K562 (cell line): Measurements from ENCODE around the gene KLHL12. TPM values are rescaled to one million over a fixed set of nuclear protein-coding genes. Genes with fewer than 3 reads are reported as not detected.

Experiments used
- BRD9 ChIP-seq: fragments of 450-650 bp; IDR thresholded peaks from 2 replicates; pipeline ENCODE4 v1.6.1; 2018; ENCODE audit warnings: low read depth; ENCODE audit not compliant: partially characterized antibody
- C11orf30 ChIP-seq: fragments of 450-650 bp; IDR thresholded peaks from 2 replicates; pipeline ENCODE4 v1.6.1; 2016; ENCODE audit warnings: low read depth, mild to moderate bottlenecking
- GABPA ChIP-seq: fragments of 200-800 bp; sonication (Bioruptor generic); conservative IDR thresholded peaks from 2 replicates; pipeline ENCODE4 v1.6.1; 2016; ENCODE audit warnings: low read depth, missing genetic modification characterization, missing compliant biosample characterization
- HBP1 ChIP-seq: fragments of 450-650 bp; formaldehyde crosslinking; IDR thresholded peaks from 2 replicates; pipeline ENCODE4 v1.4.0; 2022; ENCODE audit warnings: missing genetic modification characterization
- LEF1 ChIP-seq: fragments of 450-650 bp; IDR thresholded peaks from 2 replicates; pipeline ENCODE4 v1.6.1; 2016; ENCODE audit warnings: mild to moderate bottlenecking
- MCM5 ChIP-seq: fragments of 450-650 bp; IDR thresholded peaks from 2 replicates; pipeline ENCODE4 v1.6.1; 2016; ENCODE audit warnings: low read depth
- PHF21A ChIP-seq: fragments of 450-650 bp; IDR thresholded peaks from 2 replicates; pipeline ENCODE4 v1.6.1; 2017; ENCODE audit warnings: low read depth, borderline replicate concordance
- POLR2A ChIP-seq: fragments of 450-650 bp; conservative IDR thresholded peaks from 2 replicates; pipeline ENCODE4 v1.6.1; 2016
- TRIM24 ChIP-seq, 2 experiments: fragments of 450-650 bp; IDR thresholded peaks; 2 replicates each; pipeline ENCODE4 v1.6.1; 2016
- ZBTB17 ChIP-seq: fragments of 450-650 bp; formaldehyde crosslinking; IDR thresholded peaks from 2 replicates; pipeline ENCODE4 v1.4.0; 2020; ENCODE audit warnings: mild to moderate bottlenecking
- ZNF124 ChIP-seq: sonication (generic); formaldehyde crosslinking; IDR thresholded peaks from 2 replicates; pipeline ENCODE4 v1.8.1; 2022; ENCODE audit warnings: missing genetic modification reagents
- ZNF143 ChIP-seq: sonication (generic); formaldehyde crosslinking; IDR thresholded peaks from 2 replicates; pipeline ENCODE4 v1.9.0; 2022; ENCODE audit warnings: mild to moderate bottlenecking, missing genetic modification reagents
- polyA plus RNA-seq, 8 experiments: library from polyadenylated mRNA; depleted of rRNA in 4 of 8; stranded (reverse) in 5 of 8; unstranded in 3 of 8; fragments of >200 nt; fragmentation: Nextera tagmentation in 2 of 8; fragmentation: Illumina TruSeq in 1 of 8; extraction: Ambion mirVana in 2 of 8; extraction: Trizol in 1 of 8; gene quantifications; 2 replicates each; pipeline versions ENCODE4 v1.2.1 to v1.2.3, GENCODE V29; 2011 to 2014; ENCODE audit warnings: inconsistent platforms in 1 of 8, missing spikeins in 1 of 8
- total RNA-seq, 7 experiments: library from RNA; depleted of rRNA in 6 of 7; stranded (reverse); fragments of >200 nt in 6 of 7; fragmentation: Illumina TruSeq in 2 of 7; extraction: Trizol in 2 of 7; gene quantifications; 2 replicates each; pipeline versions ENCODE4 v1.2.1 to v1.2.3, GENCODE V29; 2011 to 2021; ENCODE audit warnings: low replicate concordance in 1 of 7
- TF ChIP-seq, protein P1 (sequence below): sonication (generic); formaldehyde crosslinking; IDR thresholded peaks from 2 replicates; pipeline ENCODE4 v1.4.0; 2020; ENCODE audit warnings: mild to moderate bottlenecking, missing genetic modification reagents
- TF ChIP-seq, protein P2 (sequence below): sonication (generic); IDR thresholded peaks from 2 replicates; pipeline ENCODE4 v1.6.1; 2016
- TF ChIP-seq, protein P3 (sequence below), 3 experiments: IDR thresholded peaks in 2 of 3; conservative IDR thresholded peaks in 1 of 3; 2 replicates each; pipeline ENCODE4 v1.5.1; 2011 to 2012; ENCODE audit warnings: low read length in 3 of 3, mild to moderate bottlenecking in 3 of 3, control low read depth in 2 of 3, improper control_type of control experiment in 1 of 3, inconsistent platforms in 1 of 3, low read depth in 1 of 3, mixed read lengths in 1 of 3, moderate library complexity in 1 of 3; ENCODE audit not compliant: insufficient read depth in 2 of 3
- TF ChIP-seq, protein P4 (sequence below): fragments of 250-450 bp; sonication (Bioruptor Pico); IDR thresholded peaks from 2 replicates; pipeline ENCODE4 v1.5.0; 2021; ENCODE audit warnings: mild to moderate bottlenecking, moderate library complexity
- TF ChIP-seq, protein P5 (sequence below): sonication (generic); formaldehyde crosslinking; IDR thresholded peaks from 2 replicates; pipeline ENCODE4 v1.9.0; 2022; ENCODE audit warnings: mild to moderate bottlenecking, missing genetic modification reagents

KLHL12 gene
- total and polyA plus RNA-seq, 9 of the 15 experiments (the other 6 are each of a cell fraction or from before 2014, with no cell fraction given), result 23.1 to 85.1 (median 35.0) TPM

DNA sequence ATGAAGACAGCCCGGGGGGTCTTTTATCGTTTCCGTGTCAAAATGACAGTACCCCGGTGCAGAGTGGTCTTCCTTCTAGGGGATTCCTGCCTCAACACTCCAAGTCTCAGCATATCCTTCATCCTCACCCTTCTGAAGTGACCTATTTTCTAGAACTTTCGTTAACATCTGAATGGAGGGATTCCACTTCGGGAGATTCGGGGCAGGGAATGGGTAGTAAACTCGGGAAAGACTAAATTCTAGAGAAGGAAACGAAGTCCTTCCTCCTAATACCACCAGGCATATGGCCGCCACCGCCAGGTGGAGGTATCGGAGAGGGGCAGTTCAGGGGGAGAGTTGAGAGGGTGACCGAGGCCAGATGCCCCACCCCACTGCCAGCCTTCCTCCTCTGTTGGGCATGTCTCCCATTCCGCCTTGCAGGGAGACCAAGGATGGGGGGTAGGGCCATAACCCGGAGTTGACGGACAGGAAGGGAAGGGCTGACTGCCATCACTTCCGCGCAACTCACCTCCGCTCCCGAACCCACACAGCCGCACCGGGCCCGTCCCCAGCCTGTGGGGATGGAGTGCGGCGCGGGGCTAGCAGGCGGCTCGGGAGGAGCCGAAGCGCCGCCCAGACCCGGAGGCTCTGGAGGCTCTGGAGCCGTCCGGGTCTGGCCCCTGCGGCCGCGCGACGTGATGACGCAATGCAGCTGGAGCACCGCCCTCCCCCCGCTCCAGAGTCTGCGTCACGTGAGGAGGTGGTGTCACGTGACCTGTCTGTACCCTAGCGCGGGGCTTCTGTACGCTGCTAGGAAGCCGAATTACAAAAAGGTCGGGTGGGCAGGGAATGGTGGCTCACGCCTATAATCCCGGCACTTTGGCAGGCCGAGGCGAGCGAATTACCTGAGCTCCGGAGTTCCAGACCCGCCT is at the start of gene KLHL12 (continued):
- TF ChIP-seq GABPA (tag) (peak; percentile 70), BRD9 (peak; percentile 83), ZNF124 (no peak), LEF1 (peak; percentile 84), HBP1 (CRISPR knock-in tag) (peak; percentile 79; the same call in 1 of the 2 replicates), PHF21A (peak; percentile 88; the same call in 1 of the 2 replicates), ZNF143 (no peak), TRIM24 (IDR thresholded peaks at IDR 0.05) (peak; percentile 40 to 76; a peak in 3 of 4 replicates), C11orf30 (peak; percentile 98), MCM5 (no peak), POLR2A (peak; percentile 96), ZBTB17 (peak; percentile 80; the same call in 1 of the 2 replicates)
- TF ChIP-seq, protein P1, sequence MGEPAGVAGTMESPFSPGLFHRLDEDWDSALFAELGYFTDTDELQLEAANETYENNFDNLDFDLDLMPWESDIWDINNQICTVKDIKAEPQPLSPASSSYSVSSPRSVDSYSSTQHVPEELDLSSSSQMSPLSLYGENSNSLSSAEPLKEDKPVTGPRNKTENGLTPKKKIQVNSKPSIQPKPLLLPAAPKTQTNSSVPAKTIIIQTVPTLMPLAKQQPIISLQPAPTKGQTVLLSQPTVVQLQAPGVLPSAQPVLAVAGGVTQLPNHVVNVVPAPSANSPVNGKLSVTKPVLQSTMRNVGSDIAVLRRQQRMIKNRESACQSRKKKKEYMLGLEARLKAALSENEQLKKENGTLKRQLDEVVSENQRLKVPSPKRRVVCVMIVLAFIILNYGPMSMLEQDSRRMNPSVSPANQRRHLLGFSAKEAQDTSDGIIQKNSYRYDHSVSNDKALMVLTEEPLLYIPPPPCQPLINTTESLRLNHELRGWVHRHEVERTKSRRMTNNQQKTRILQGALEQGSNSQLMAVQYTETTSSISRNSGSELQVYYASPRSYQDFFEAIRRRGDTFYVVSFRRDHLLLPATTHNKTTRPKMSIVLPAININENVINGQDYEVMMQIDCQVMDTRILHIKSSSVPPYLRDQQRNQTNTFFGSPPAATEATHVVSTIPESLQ (CRISPR knock-in tag), result peak; percentile 81
- TF ChIP-seq, protein P2, sequence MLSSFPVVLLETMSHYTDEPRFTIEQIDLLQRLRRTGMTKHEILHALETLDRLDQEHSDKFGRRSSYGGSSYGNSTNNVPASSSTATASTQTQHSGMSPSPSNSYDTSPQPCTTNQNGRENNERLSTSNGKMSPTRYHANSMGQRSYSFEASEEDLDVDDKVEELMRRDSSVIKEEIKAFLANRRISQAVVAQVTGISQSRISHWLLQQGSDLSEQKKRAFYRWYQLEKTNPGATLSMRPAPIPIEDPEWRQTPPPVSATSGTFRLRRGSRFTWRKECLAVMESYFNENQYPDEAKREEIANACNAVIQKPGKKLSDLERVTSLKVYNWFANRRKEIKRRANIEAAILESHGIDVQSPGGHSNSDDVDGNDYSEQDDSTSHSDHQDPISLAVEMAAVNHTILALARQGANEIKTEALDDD, result 0 out of 2 replicates have a peak, but pooled peaks have one; percentile 39
- TF ChIP-seq, protein P3, sequence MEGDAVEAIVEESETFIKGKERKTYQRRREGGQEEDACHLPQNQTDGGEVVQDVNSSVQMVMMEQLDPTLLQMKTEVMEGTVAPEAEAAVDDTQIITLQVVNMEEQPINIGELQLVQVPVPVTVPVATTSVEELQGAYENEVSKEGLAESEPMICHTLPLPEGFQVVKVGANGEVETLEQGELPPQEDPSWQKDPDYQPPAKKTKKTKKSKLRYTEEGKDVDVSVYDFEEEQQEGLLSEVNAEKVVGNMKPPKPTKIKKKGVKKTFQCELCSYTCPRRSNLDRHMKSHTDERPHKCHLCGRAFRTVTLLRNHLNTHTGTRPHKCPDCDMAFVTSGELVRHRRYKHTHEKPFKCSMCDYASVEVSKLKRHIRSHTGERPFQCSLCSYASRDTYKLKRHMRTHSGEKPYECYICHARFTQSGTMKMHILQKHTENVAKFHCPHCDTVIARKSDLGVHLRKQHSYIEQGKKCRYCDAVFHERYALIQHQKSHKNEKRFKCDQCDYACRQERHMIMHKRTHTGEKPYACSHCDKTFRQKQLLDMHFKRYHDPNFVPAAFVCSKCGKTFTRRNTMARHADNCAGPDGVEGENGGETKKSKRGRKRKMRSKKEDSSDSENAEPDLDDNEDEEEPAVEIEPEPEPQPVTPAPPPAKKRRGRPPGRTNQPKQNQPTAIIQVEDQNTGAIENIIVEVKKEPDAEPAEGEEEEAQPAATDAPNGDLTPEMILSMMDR (IDR thresholded peaks at IDR 0.05 in 2 of 3, conservative IDR thresholded peaks at IDR 0.05 in 1 of 3; ENCODE audit: insufficient read depth in 2 of 3, low read depth in 1 of 3, low read length in 3 of 3), result peak; percentile 81 to 87 (median 83)
- TF ChIP-seq, protein P4, sequence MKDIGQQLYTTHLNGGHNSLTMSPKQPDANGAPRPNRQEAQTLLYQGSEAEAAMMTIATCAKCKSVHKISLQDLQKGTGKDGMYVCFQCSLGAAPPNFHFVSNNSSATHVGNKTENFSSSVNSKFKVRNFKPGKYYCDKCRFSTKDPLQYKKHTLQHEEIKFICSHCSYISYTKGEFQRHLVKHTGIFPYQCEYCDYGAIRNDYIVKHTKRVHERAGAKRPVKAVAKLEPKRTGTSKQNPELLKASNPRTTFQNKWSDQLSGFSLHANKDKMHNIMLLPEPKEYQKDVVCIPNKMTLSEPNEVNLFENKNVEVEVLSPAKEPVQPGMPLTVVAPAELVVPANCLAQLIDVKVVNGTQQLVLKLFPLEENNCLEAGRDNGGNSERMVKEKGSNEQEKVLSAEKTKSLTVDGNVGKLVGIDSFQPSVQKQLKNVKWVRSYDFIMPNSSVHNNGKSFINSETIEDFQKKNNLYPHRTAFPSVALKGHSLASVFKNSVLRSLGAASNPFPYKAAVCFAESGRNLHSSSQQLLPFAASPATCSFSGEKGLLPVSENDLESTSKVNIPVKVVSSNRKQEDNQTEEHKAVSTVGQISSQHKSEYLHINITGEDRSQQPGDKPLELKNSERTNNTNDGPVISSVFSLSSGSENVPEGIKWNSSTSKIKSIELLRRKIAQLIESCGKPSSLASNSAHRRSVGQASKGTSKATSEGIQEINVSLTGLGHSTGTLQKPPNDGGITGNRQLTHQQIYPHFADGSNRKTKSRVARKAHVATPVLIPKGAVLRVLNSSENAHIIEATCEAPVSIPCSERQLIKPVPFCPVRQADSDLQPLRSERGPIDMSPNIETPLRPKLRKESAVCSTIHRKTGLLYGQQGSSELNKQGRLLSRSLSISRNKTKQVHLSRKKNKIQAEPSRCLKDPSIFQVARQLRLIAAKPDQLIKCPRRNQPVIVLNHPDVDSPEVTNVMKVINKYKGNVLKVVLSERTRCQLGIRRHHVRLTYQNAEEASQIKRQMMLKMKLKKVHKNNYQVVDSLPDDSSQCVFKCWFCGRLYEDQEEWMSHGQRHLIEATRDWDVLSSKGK (CRISPR knock-in tag), result no peak
- TF ChIP-seq, protein P5, sequence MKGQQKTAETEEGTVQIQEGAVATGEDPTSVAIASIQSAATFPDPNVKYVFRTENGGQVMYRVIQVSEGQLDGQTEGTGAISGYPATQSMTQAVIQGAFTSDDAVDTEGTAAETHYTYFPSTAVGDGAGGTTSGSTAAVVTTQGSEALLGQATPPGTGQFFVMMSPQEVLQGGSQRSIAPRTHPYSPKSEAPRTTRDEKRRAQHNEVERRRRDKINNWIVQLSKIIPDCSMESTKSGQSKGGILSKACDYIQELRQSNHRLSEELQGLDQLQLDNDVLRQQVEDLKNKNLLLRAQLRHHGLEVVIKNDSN, result peak; percentile 99
